K562 treated with DMSO at 1 percent for 48 hours (cell line): Measurements from ENCODE around the gene SLC35D2. TPM values are rescaled to one million over a fixed set of nuclear protein-coding genes. Genes with fewer than 3 reads are reported as not detected.

Experiments
- total RNA-seq: library from RNA; unstranded; fragments of 300-600 nt; gene quantifications from 2 replicates; pipeline ENCODE4 v1.2.3, GENCODE V29; 2022; ENCODE audit warnings: low replicate concordance; ENCODE audit errors: extremely low read depth

The SLC35D2 gene
- total RNA-seq: not detected in 2 replicates

GRCh38 chr9:96383165-96383942, at the start of gene SLC35D2:
SLC35D2 (minus strand) TSS chr9:96383711; CDS start chr9:96383634, 77 bp downstream.

DNA sequence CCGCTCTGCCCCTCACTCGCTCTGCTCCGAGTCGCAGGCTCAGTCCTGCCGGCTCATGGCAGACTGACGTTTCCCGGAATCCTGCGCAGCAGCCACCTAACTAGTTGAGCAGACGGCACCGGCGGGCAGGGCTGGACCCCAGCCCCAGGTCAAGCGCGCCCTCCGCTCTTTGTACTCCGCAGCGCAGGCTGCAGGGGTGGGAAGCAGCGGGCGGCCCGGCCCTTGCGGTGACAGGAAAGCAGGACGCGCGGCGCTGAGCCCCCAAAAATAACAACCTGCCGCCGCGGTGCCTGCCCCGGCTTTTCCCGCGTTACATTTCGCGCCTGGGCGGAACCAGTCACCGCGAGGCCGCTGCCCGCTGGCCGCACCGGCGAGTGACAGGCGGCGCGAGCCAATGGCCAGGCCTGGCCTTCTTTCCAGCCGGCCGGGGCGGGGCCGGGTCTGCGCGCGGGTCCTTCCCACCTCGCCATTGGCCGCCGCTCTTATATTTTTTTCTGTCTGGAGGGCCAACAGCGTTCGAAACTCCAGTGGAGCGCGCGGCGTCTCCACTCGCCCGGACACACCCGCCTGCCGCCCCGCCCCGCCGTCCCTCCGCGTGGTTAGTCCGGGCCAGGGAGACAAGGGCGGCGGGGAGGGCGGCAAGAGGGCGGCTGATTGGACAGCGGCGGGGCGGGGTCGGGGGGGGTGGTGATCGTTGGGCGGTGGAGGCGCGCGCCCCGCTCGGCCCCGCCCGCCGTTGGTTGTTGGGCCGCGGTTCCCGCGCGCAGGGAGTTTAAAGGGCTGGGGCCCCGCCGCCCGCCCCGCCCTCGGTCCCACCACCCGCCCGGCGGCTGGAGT, 34.8 kb upstream of the SLC35D2 start, which contains the start of gene ZNF367:
Gene ZNF367, minus strand, starts transcription at position 288 of the 837 bp plus-strand sequence. CDS start 338 bp downstream, outside the sequence.

GRCh38 chr9:96302021-96302420, 81.5 kb downstream of the SLC35D2 start, which contains the start of gene HSD17B3:
HSD17B3 (minus strand) TSS chr9:96302176; CDS start chr9:96302104, 72 bp downstream.

Other genes with a start within 250 kb of the SLC35D2 start
- not detected in 2 replicates for gene HSD17B3, start 81.5 kb downstream of the SLC35D2 start, total RNA-seq
- not detected in 2 replicates for gene ZNF367, start 34.7 kb upstream of the SLC35D2 start, total RNA-seq
- gene HABP4, start 66.5 kb upstream of the SLC35D2 start, total RNA-seq: not detected in 2 replicates
- not detected in 2 replicates for gene CDC14B, start 236.1 kb upstream of the SLC35D2 start, total RNA-seq